AG10803 (cell line): ENCODE data around the gene FAP.
A peak's percentile ranks its signal among the peaks of the same experiment; 100 is the strongest.

Experiments used
- DNase-seq: peaks from one replicate; pipeline ENCODE4 v3.0.0; 2010; ENCODE audit warnings: low read depth
- H3K4me3 ChIP-seq: 2 replicates; pipeline ENCODE4 v1.5.1; 2011; ENCODE audit warnings: mild to moderate bottlenecking, low read length, control low read depth
- CTCF ChIP-seq: conservative IDR thresholded peaks from 2 replicates; pipeline ENCODE4 v1.5.1; 2011; ENCODE audit warnings: mild to moderate bottlenecking, low read length, control low read depth, inconsistent platforms

FAP gene

GRCh38 chr2:162230761-162231160 lies 12.5 kb downstream of the FAP start:
- no peak overlapping the region for H3K4me3 ChIP-seq
- DNase-seq, result no peak
- TF ChIP-seq CTCF, result no peak

- DNase-seq, result peak; percentile 23
- no peak overlapping the region for H3K4me3 ChIP-seq
- TF ChIP-seq CTCF, result no peak
Measured at GRCh38 chr2:162226836-162227235, 16.4 kb downstream of the FAP start.

DNA sequence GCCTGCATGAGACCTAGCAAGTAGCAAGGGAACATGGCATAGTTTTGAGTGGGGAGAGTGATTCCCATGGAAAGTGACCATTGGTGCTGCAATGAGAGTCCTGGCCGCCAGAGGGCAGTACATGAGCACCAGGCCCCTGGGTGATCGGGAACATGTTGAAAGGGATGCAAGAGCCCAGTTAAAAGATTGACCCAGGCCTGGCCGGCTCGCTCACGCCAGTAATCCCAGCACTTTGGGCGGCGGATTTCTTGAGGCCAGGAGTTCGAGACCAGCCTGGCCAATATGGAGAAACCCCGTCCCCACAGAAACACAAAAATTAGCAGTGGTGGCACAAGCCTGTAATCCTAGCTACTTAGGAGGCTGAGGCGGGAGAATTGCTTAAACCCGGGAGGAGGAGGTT lies 22.2 kb downstream of the FAP start:
- H3K4me3 ChIP-seq, result no peak overlapping the region
- peak; percentile 41 for DNase-seq
- peak; percentile 81 for TF ChIP-seq CTCF

- no peak for TF ChIP-seq CTCF
- DNase-seq, result no peak
- no peak overlapping the region for H3K4me3 ChIP-seq
Measured at GRCh38 chr2:162220368-162220767, 22.9 kb downstream of the FAP start.

DNA sequence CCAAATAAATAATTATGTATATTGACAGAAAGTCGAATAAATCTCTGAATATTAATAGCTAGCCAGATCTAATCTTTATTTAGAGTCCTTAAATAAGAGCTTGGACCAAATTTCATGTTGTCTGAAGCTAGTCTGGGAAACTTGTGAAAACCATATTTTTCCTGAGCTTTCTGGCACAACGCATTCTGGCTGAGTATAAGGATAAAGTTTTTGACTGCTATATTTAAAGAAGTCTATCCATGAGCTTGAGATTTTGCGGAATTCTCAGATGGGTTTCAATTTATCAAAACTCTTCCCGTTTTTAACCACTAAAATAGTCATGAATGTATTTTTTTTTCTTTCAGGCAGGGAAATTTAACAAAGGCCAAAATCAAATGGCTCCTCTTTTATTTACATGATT lies 23.8 kb downstream of the FAP start:
- no peak for DNase-seq
- TF ChIP-seq CTCF, result no peak
- no peak overlapping the region for H3K4me3 ChIP-seq

- H3K4me3 ChIP-seq, result no peak overlapping the region
- TF ChIP-seq CTCF, result no peak
- DNase-seq, result peak; percentile 81
Measured at GRCh38 chr2:162217598-162217997, 25.6 kb downstream of the FAP start.

DNA sequence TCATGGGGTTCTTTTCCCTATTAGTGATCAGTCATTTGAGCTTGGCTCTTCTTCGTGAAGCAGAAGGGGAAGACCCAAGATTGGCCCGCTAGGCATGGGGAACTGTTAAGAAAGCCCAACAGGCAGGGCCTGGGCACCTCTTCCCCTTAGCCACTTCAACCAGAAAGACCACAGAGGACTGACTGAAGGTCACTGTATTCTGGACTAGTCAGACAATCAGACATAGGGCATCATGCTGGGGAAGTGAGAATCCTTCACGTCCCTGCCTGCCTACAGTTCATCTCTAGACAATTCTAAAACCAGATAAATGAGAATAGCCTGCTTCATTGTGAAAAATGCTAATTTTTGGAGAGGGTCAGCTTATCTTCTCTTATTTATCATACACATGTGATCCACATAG lies 28.1 kb downstream of the FAP start:
- no peak for DNase-seq
- H3K4me3 ChIP-seq, result no peak overlapping the region
- TF ChIP-seq CTCF, result no peak
